ENCODE measurements around the gene SPATA32. TPM values are rescaled to one million over a fixed set of nuclear protein-coding genes. Genes with fewer than 3 reads are reported as not detected.

SPATA32 gene
- total and polyA plus RNA-seq, 2 donors, result 0.05 to 0.21 TPM

DNA sequence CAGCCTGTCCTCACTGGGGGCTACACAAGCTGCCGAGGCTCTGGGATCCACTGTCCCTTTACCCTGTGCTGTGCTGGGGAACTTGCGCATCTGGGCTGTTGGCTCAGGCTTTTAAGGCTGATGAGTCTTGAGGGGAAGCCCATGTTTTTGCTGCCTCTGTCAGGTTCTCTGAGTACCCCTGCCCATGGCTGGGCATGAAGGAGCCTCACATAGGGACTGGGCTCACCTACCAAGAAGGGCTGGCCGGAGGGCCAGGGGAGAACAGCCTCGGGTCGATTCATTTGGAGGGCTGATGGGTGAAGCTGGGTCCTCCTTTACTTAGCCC lies 25.6 kb downstream of the SPATA32 start:
- H3K27ac ChIP-seq (ENCODE audit: low read depth in 1 of 2, low read length in 1 of 2), result no peak overlapping the region
- no peak for DNase-seq (ENCODE audit: low read depth in 6 of 9, low spot score in 9 of 9)
- no peaks in the 10 kb centered on the region for H3K27me3 ChIP-seq (ENCODE audit: control insufficient read depth in 2 of 2, insufficient read depth in 1 of 2, low read length in 1 of 2)
- 95% methylated on average over 5 of the region's 5 CpGs for WGBS
- H3K4me3 ChIP-seq (ENCODE audit: low read length in 2 of 2), result no peak overlapping the region
- peaks cover 0 to 3% of the 10 kb centered on the region in 2 donors for H3K9me3 ChIP-seq (ENCODE audit: control insufficient read depth in 2 of 2, insufficient read depth in 1 of 2, low read length in 1 of 2)
- H3K4me1 ChIP-seq (ENCODE audit: control insufficient read depth in 2 of 2, insufficient read depth in 2 of 2, low read length in 2 of 2), result peaks cover 12 to 39% of the 10 kb centered on the region in 2 donors
- H3K36me3 ChIP-seq (ENCODE audit: control insufficient read depth in 2 of 2, insufficient read depth in 2 of 2, low read length in 1 of 2), result peaks cover 73 to 83% of the 10 kb centered on the region in 2 donors

GRCh38 chr17:45235416-45236281 lies 26.2 kb downstream of the SPATA32 start:
- H3K36me3 ChIP-seq (ENCODE audit: control insufficient read depth in 2 of 2, insufficient read depth in 2 of 2, low read length in 1 of 2), result peaks cover 67 to 83% of the 10 kb centered on the region in 2 donors
- 77% methylated on average over 20 of the region's 20 CpGs for WGBS

GRCh38 chr17:45234641-45235415 lies 27.1 kb downstream of the SPATA32 start:
- H3K9me3 ChIP-seq (ENCODE audit: control insufficient read depth in 2 of 2, insufficient read depth in 1 of 2, low read length in 1 of 2), result no peaks in the 10 kb centered on the region
- H3K4me1 ChIP-seq (ENCODE audit: control insufficient read depth in 2 of 2, insufficient read depth in 2 of 2, low read length in 2 of 2), result peaks cover 19 to 53% of the 10 kb centered on the region in 2 donors
- 30% methylated on average over 6 of the region's 6 CpGs for WGBS
- no peaks in the 10 kb centered on the region for H3K27me3 ChIP-seq (ENCODE audit: control insufficient read depth in 2 of 2, insufficient read depth in 1 of 2, low read length in 1 of 2)
- H3K36me3 ChIP-seq (ENCODE audit: control insufficient read depth in 2 of 2, insufficient read depth in 2 of 2, low read length in 1 of 2), result peaks cover 59 to 77% of the 10 kb centered on the region in 2 donors
- no peak overlapping the region for H3K4me3 ChIP-seq (ENCODE audit: low read length in 2 of 2)
- peak overlapping the region; percentile 32 to 53 for H3K27ac ChIP-seq (ENCODE audit: low read depth in 1 of 2, low read length in 1 of 2)
- peak in 3 of 9 donors; percentile 66 to 81 (median 69) for DNase-seq (ENCODE audit: low read depth in 6 of 9, low spot score in 9 of 9)

More at GRCh38 chr17:45235416-45236281, 26.2 kb downstream of the SPATA32 start:
- no peak overlapping the region for H3K4me3 ChIP-seq (ENCODE audit: low read length in 2 of 2)
- peaks cover 12 to 45% of the 10 kb centered on the region in 2 donors for H3K4me1 ChIP-seq (ENCODE audit: control insufficient read depth in 2 of 2, insufficient read depth in 2 of 2, low read length in 2 of 2)
- H3K9me3 ChIP-seq (ENCODE audit: control insufficient read depth in 2 of 2, insufficient read depth in 1 of 2, low read length in 1 of 2), result no peaks in the 10 kb centered on the region
- H3K27ac ChIP-seq (ENCODE audit: low read depth in 1 of 2, low read length in 1 of 2), result peak overlapping the region; percentile 32 to 53
- peak in 4 of 9 donors; percentile 79 to 90 (median 87) for DNase-seq (ENCODE audit: low read depth in 6 of 9, low spot score in 9 of 9)
- H3K27me3 ChIP-seq (ENCODE audit: control insufficient read depth in 2 of 2, insufficient read depth in 1 of 2, low read length in 1 of 2), result no peaks in the 10 kb centered on the region

DNA sequence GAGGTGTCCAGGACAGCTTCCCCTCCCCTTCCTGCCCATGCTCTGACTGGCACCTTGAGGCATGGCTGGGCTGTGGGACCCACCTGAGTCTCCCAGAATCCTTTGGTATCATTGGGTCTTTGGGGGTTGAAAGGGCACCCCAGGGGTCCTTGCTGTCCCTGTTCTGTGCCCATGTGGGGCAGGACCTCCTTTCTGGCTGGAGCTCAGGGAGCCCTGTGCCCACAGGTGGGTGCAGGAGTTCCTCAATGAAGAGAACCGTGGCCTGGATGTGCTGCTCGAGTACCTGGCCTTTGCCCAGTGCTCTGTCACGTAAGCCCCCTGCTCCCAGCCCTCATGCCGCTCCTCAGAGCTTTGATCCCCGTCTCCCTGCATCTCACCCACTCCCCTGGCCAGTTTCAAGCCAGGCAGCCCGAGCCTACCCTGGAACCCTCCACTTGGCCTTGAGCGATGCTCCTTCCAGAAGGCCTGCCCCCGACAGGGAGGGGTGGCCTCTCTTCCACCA lies 28.4 kb downstream of the SPATA32 start:
- Histone ChIP-seq H3K27me3 (ENCODE audit: control insufficient read depth in 2 of 2, insufficient read depth in 1 of 2, low read length in 1 of 2) (no peaks in the 10 kb centered on the region), H3K4me1 (ENCODE audit: control insufficient read depth in 2 of 2, insufficient read depth in 2 of 2, low read length in 2 of 2) (peaks cover 31 to 66% of the 10 kb centered on the region in 2 donors), H3K27ac (ENCODE audit: low read depth in 1 of 2, low read length in 1 of 2) (peak overlapping the region in 1 of 2 donors; percentile 1), H3K36me3 (ENCODE audit: control insufficient read depth in 2 of 2, insufficient read depth in 2 of 2, low read length in 1 of 2) (peaks cover 46 to 63% of the 10 kb centered on the region in 2 donors), H3K4me3 (ENCODE audit: low read length in 2 of 2) (no peak overlapping the region), H3K9me3 (ENCODE audit: control insufficient read depth in 2 of 2, insufficient read depth in 1 of 2, low read length in 1 of 2) (no peaks in the 10 kb centered on the region)
- 98% methylated on average over 8 of the region's 8 CpGs for WGBS
- no peak for DNase-seq (ENCODE audit: low read depth in 6 of 9, low spot score in 9 of 9)

GRCh38 chr17:45232514-45233422 lies 29.1 kb downstream of the SPATA32 start:
- Histone ChIP-seq H3K27me3 (ENCODE audit: control insufficient read depth in 2 of 2, insufficient read depth in 1 of 2, low read length in 1 of 2) (no peaks in the 10 kb centered on the region), H3K4me3 (ENCODE audit: low read length in 2 of 2) (no peak overlapping the region), H3K4me1 (ENCODE audit: control insufficient read depth in 2 of 2, insufficient read depth in 2 of 2, low read length in 2 of 2) (peaks cover 39 to 73% of the 10 kb centered on the region in 2 donors), H3K27ac (ENCODE audit: low read depth in 1 of 2, low read length in 1 of 2) (no peak overlapping the region), H3K36me3 (ENCODE audit: control insufficient read depth in 2 of 2, insufficient read depth in 2 of 2, low read length in 1 of 2) (peaks cover 39 to 57% of the 10 kb centered on the region in 2 donors), H3K9me3 (ENCODE audit: control insufficient read depth in 2 of 2, insufficient read depth in 1 of 2, low read length in 1 of 2) (no peaks in the 10 kb centered on the region)
- DNase-seq (ENCODE audit: low read depth in 6 of 9, low spot score in 9 of 9), result no peak
- 97% methylated on average over 9 of the region's 9 CpGs for WGBS

DNA sequence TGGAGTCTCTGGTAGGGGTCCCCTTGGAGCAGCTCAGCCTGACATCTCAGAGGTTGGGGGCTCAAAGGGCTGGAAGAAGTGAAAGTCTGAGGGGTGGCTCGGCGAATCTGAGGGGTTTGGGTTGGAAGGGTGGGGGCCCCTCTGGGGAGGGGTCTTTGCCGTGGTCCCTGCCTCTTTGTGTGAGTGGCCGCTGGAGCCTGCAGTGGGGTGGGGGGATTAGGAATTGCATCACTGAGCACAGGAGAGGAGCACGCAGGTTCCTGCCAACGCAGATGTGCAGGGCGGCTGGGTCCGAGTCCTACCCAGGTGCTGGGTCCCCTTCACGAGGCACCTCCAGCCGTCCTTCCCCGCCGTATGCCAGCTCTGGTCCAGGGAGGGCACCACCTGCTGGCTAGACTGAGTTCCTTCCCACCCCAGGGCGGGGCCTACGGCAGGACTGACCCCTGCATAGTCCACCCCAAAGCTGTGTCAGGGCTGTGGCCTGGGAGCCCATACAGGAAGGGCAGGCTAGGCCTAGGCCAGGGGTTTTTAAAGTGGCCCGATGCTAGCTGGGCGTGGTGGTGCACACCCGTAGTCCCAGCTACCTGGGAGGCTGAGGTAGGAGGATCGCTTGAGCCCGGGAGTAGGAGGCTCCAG lies 30.3 kb downstream of the SPATA32 start:
- H3K36me3 ChIP-seq (ENCODE audit: control insufficient read depth in 2 of 2, insufficient read depth in 2 of 2, low read length in 1 of 2), result peaks cover 29 to 45% of the 10 kb centered on the region in 2 donors
- peaks cover 50 to 85% of the 10 kb centered on the region in 2 donors for H3K4me1 ChIP-seq (ENCODE audit: control insufficient read depth in 2 of 2, insufficient read depth in 2 of 2, low read length in 2 of 2)
- 95% methylated on average over 19 of the region's 19 CpGs for whole genome bisulfite sequencing
- H3K27me3 ChIP-seq (ENCODE audit: control insufficient read depth in 2 of 2, insufficient read depth in 1 of 2, low read length in 1 of 2), result no peaks in the 10 kb centered on the region
- no peak for DNase-seq (ENCODE audit: low read depth in 6 of 9, low spot score in 9 of 9)
- H3K4me3 ChIP-seq (ENCODE audit: low read length in 2 of 2), result no peak overlapping the region
- H3K9me3 ChIP-seq (ENCODE audit: control insufficient read depth in 2 of 2, insufficient read depth in 1 of 2, low read length in 1 of 2), result no peaks in the 10 kb centered on the region
- H3K27ac ChIP-seq (ENCODE audit: low read depth in 1 of 2, low read length in 1 of 2), result no peak overlapping the region

- H3K36me3 ChIP-seq (ENCODE audit: control insufficient read depth in 2 of 2, insufficient read depth in 2 of 2, low read length in 1 of 2), result peaks cover 24 to 38% of the 10 kb centered on the region in 2 donors
- peaks cover 54 to 86% of the 10 kb centered on the region in 2 donors for H3K4me1 ChIP-seq (ENCODE audit: control insufficient read depth in 2 of 2, insufficient read depth in 2 of 2, low read length in 2 of 2)
- 93% methylated on average over 12 of the region's 12 CpGs for WGBS
- H3K4me3 ChIP-seq (ENCODE audit: low read length in 2 of 2), result no peak overlapping the region
- no peaks in the 10 kb centered on the region for H3K27me3 ChIP-seq (ENCODE audit: control insufficient read depth in 2 of 2, insufficient read depth in 1 of 2, low read length in 1 of 2)
- H3K27ac ChIP-seq (ENCODE audit: low read depth in 1 of 2, low read length in 1 of 2), result peak overlapping the region in 1 of 2 donors; percentile 15
- H3K9me3 ChIP-seq (ENCODE audit: control insufficient read depth in 2 of 2, insufficient read depth in 1 of 2, low read length in 1 of 2), result no peaks in the 10 kb centered on the region
- DNase-seq (ENCODE audit: low read depth in 6 of 9, low spot score in 9 of 9), result no peak
These were observed 31.0 kb downstream of the SPATA32 start for GRCh38 chr17:45230787-45231480.

GRCh38 chr17:45230410-45230786 lies 31.5 kb downstream of the SPATA32 start:
- Histone ChIP-seq H3K4me3 (ENCODE audit: low read length in 2 of 2) (no peak overlapping the region), H3K4me1 (ENCODE audit: control insufficient read depth in 2 of 2, insufficient read depth in 2 of 2, low read length in 2 of 2) (peaks cover 54 to 86% of the 10 kb centered on the region in 2 donors), H3K27ac (ENCODE audit: low read depth in 1 of 2, low read length in 1 of 2) (peak overlapping the region in 1 of 2 donors; percentile 15), H3K9me3 (ENCODE audit: control insufficient read depth in 2 of 2, insufficient read depth in 1 of 2, low read length in 1 of 2) (no peaks in the 10 kb centered on the region), H3K27me3 (ENCODE audit: control insufficient read depth in 2 of 2, insufficient read depth in 1 of 2, low read length in 1 of 2) (no peaks in the 10 kb centered on the region), H3K36me3 (ENCODE audit: control insufficient read depth in 2 of 2, insufficient read depth in 2 of 2, low read length in 1 of 2) (peaks cover 21 to 34% of the 10 kb centered on the region in 2 donors)
- 96% methylated on average over 4 of the region's 4 CpGs for WGBS
- no peak for DNase-seq (ENCODE audit: low read depth in 6 of 9, low spot score in 9 of 9)

Data from thymus (tissue), 11 donors.